ACC112 (cell line): ENCODE measurements around the gene CDC42EP2.

Source experiments
- H2AFZ ChIP-seq: fragments of 200-600 bp; sonication (generic); one replicate; pipeline ENCODE4 v1.6.0; 2017; ENCODE audit warnings: antibody characterized with exemption, low read length; ENCODE audit not compliant: unreplicated experiment
- H3K27ac ChIP-seq: fragments of 200-600 bp; sonication (generic); 2 replicates; pipeline ENCODE4 v1.5.1; 2014; ENCODE audit warnings: low read depth, mild to moderate bottlenecking, antibody characterized with exemption, low read length, moderate library complexity
- H3K27me3 ChIP-seq: fragments of 200-600 bp; sonication (generic); 2 replicates; pipeline ENCODE4 v1.6.1; 2014; ENCODE audit warnings: mild to moderate bottlenecking, antibody characterized with exemption, low read length, moderate library complexity, mixed read lengths; ENCODE audit not compliant: insufficient read depth
- H3K36me3 ChIP-seq: fragments of 200-600 bp; sonication (generic); 2 replicates; pipeline ENCODE4 v1.6.1; 2016; ENCODE audit warnings: mild to moderate bottlenecking, antibody characterized with exemption, low read length, moderate library complexity, mixed read lengths; ENCODE audit not compliant: insufficient read depth
- H3K4me1 ChIP-seq: fragments of 200-600 bp; sonication (generic); one replicate; pipeline ENCODE4 v1.6.1; 2016; ENCODE audit warnings: low read length, mixed read lengths; ENCODE audit not compliant: insufficient read depth, unreplicated experiment, control insufficient read depth
- H3K4me3 ChIP-seq: fragments of 200-600 bp; sonication (generic); 2 replicates; pipeline ENCODE4 v1.5.1; 2014; ENCODE audit warnings: mild to moderate bottlenecking, low read depth, low read length
- H3K79me2 ChIP-seq: fragments of 200-600 bp; sonication (generic); one replicate; pipeline ENCODE4 v1.6.0; 2016; ENCODE audit warnings: low read length; ENCODE audit not compliant: control insufficient read depth, unreplicated experiment, insufficient read depth

The CDC42EP2 gene

DNA sequence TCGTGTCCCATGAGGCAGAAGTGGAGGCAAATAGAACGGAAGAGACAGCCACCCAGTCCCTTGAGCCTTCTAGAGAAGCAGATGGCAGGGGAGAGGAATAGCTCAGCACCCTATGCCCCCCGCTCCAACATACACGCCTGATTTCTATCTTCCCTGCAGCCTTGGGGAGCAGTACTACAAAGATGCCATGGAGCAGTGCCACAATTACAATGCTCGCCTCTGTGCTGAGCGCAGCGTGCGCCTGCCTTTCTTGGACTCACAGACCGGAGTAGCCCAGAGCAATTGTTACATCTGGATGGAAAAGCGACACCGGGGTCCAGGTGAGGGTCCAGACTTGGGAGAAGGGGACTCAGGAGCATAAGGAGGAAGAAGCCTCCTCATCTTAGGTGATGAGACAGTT is 25.6 kb downstream of the CDC42EP2 start:
- H3K27ac ChIP-seq, result no peak overlapping the region
- peaks cover 5% of the 10 kb centered on the region for H3K4me1 ChIP-seq
- no peak overlapping the region for H2AFZ ChIP-seq
- H3K4me3 ChIP-seq, result no peak overlapping the region
- no peaks in the 10 kb centered on the region for H3K27me3 ChIP-seq
- H3K79me2 ChIP-seq, result peaks cover 52% of the 10 kb centered on the region
- H3K36me3 ChIP-seq, result peaks cover 26% of the 10 kb centered on the region

DNA sequence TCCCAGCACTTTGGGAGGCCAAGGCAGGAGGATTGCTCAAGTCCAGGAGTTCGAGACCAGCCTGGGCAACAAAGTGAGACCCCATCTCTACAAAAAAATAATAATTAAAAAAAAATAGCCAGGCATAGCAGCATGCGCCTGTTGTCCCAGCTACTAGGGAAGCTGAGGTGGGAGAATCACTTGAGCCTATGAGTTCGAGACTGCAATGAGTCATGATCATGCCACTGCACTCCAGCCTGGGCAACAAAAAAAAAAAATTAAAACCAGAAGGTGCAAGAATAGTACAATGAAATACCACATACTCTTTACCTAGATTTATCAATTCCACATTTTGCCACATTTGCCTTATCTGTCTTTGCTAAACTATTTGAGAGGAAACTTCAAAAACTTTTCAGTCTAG is 27.2 kb downstream of the CDC42EP2 start:
- Histone ChIP-seq H3K4me1 (no peaks in the 10 kb centered on the region), H3K27ac (no peak overlapping the region), H3K4me3 (no peak overlapping the region), H2AFZ (no peak overlapping the region), H3K36me3 (peaks cover 38% of the 10 kb centered on the region), H3K79me2 (peaks cover 38% of the 10 kb centered on the region), H3K27me3 (no peaks in the 10 kb centered on the region)

DNA sequence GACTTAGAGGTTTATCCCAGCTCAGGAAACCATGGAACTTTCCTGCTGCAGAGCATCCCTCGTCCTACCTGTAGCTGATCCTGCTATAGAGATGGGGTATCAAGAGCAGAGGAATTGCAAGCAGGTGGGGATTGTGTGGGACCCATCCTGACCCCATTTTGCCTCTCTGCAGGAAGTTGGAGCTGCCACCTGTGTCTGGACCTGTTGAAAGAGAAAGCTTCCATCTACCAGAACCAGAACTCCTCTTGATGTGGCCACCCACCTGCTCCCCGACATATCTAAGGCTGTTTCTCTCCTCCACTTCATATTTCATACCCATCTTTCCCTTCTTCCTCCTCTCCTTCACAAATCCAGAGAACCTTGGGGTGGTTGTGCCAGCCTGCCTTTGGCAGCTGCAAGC is 36.8 kb downstream of the CDC42EP2 start:
- Histone ChIP-seq H3K4me3 (no peak overlapping the region), H3K4me1 (peaks cover 11% of the 10 kb centered on the region), H3K27me3 (peaks cover 12% of the 10 kb centered on the region), H2AFZ (no peak overlapping the region), H3K79me2 (no peaks in the 10 kb centered on the region), H3K27ac (no peak overlapping the region), H3K36me3 (peaks cover 6% of the 10 kb centered on the region; the same call in 1 of the 2 replicates)

DNA sequence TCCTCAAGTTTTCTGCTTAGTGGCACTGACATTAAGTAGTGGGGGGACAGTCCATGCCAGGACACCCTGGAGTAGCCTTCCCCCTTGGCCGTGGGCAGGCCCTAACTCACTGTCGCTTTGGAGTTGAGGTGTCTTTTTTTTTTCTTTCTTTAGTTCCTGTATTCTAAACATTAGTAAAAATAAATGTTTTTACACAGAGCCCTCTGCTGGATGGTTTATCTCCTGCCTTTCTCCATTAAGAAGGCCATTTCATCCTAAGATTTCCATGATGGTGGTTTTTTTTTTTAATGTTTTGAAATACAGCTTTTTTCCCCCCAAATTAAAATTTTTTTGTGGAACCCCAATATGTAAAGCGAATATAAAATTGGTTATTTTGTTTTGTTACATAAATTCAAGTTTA is 38.1 kb downstream of the CDC42EP2 start:
- H3K27ac ChIP-seq, result no peak overlapping the region

GRCh38 chr11:65353376-65353775 is 38.7 kb downstream of the CDC42EP2 start:
- Histone ChIP-seq H3K36me3 (0 out of 2 replicates have a peak, but pooled peaks cover 4% of the 10 kb centered on the region), H3K27me3 (peaks cover 19% of the 10 kb centered on the region), H2AFZ (no peak overlapping the region), H3K27ac (no peak overlapping the region), H3K4me3 (no peak overlapping the region), H3K79me2 (no peaks in the 10 kb centered on the region), H3K4me1 (peaks cover 11% of the 10 kb centered on the region)

More for the DNA sequence above, 38.1 kb downstream of the CDC42EP2 start:
- H3K36me3 ChIP-seq, result 0 out of 2 replicates have a peak, but pooled peaks cover 4% of the 10 kb centered on the region
- peaks cover 11% of the 10 kb centered on the region for H3K4me1 ChIP-seq
- H2AFZ ChIP-seq, result no peak overlapping the region
- no peak overlapping the region for H3K4me3 ChIP-seq
- peaks cover 19% of the 10 kb centered on the region for H3K27me3 ChIP-seq
- no peaks in the 10 kb centered on the region for H3K79me2 ChIP-seq

- H2AFZ ChIP-seq, result no peak overlapping the region
- peaks cover 19% of the 10 kb centered on the region for H3K27me3 ChIP-seq
- no peak overlapping the region for H3K27ac ChIP-seq
- no peaks in the 10 kb centered on the region for H3K79me2 ChIP-seq
- peak overlapping the region; percentile 69 for H3K4me3 ChIP-seq
- peaks cover 11% of the 10 kb centered on the region for H3K4me1 ChIP-seq
- 0 out of 2 replicates have a peak, but pooled peaks cover 4% of the 10 kb centered on the region for H3K36me3 ChIP-seq
These were observed 39.2 kb downstream of the CDC42EP2 start for GRCh38 chr11:65353900-65354264.

DNA sequence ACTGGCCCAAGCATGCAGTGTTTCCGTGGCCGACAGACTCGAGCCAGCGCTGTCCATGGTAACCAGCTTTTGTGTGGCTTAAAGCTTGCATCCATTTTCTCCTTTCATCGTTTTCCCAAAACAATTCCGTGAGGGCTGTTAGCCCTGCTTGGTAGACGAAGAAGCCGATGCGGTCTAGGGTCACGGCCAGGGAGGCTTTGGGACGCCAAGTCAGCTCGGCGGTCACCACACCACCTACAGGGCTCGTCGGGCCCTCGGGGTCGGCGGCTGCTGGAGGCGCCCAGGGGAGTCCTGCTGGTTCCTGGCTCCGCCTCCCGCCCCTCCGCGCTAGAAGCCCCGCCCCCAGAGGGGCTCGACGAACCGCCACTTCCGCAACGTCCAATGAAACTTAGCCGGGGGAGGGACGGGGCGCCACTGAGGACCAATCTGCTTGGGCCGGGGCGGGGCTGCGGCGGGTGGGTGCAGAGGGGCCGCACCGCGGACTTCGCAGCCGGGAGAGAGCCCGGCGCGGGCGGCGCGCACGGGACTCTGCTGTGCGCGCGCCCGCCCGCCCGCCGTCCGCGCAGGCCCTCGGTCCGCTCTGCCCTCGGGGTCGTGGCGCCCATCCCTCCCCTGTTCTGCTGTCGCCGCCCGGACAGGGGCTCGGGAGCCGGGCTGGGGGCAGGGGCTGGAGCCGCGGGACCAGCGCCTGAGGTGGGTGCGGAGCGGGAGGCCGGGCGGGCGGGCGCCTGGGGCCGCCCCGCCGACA is 39.8 kb downstream of the CDC42EP2 start, which contains the start of gene TIGD3:
Gene TIGD3, plus strand, starts transcription at position 487 of the 748 bp plus-strand sequence. CDS start 1,058 bp downstream, outside the sequence.
- peak within 1 kb of the TSS; percentile 52 for H2AFZ ChIP-seq
- 0 out of 2 replicates have a peak, but pooled peaks cover 4% of the 10 kb centered on the region for H3K36me3 ChIP-seq
- H3K4me1 ChIP-seq, result peaks cover 11% of the 10 kb centered on the region
- no peak within 1 kb of the TSS for H3K27ac ChIP-seq
- peak within 1 kb of the TSS; percentile 69 for H3K4me3 ChIP-seq
- no peaks in the 10 kb centered on the region for H3K79me2 ChIP-seq
- H3K27me3 ChIP-seq, result peaks cover 19% of the 10 kb centered on the region

DNA sequence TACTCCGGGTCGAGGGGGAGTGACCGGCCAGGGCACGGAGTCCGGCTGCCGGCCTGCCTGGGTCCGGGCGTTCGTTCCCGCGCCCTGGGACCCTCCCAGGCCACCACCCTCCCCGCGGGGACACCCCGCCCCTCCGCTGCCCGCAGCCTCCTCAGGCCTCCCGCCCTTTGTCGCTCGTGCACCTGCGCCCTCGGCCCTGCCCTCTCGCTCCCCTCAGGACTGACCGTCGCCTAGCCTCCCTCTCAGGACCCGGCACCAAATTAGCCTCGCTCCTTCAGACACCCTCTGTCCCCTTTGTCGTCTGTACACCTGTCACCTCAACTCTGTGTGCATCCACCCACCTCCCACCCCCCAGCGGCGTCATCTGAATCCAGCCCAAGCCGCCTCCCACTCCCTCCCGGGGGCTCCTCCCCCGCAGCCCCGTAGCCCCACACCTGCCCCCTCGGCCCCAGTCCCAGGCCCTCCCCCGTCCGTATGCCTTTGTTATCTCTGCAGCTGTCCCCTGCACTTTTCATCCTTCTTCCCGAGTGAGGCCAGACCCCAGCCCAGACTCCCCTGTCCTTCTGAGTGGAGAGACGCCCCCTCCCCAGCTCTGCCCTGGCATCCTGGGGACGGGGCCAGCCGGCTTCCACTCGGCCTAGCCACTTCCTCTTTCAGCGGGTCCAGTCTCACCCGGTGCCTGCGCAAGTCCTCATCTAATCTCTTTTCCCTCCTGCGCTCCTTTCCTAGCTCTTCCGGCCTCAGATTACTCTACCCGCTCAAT is 40.5 kb downstream of the CDC42EP2 start:
- Histone ChIP-seq H3K27me3 (peaks cover 19% of the 10 kb centered on the region), H3K79me2 (no peaks in the 10 kb centered on the region), H3K4me1 (peaks cover 11% of the 10 kb centered on the region), H3K4me3 (peak overlapping the region; percentile 69), H2AFZ (peak overlapping the region; percentile 52), H3K27ac (no peak overlapping the region), H3K36me3 (no peaks in the 10 kb centered on the region)

DNA sequence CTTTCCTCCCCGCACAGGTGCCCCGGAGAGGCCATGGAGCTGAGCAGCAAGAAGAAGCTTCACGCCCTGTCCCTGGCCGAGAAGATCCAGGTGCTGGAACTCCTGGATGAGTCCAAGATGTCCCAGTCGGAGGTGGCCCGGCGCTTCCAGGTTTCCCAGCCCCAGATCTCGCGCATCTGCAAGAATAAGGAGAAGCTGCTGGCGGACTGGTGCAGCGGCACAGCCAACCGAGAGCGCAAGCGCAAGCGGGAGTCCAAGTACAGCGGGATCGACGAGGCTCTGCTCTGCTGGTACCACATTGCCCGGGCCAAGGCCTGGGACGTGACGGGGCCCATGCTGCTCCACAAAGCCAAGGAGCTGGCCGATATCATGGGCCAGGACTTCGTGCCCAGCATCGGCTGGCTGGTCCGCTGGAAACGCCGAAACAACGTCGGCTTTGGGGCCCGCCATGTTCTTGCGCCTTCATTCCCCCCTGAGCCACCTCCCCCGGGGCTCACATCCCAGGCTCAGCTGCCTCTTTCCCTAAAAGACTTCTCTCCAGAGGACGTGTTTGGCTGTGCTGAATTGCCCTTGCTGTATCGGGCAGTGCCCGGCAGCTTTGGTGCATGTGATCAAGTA is 41.2 kb downstream of the CDC42EP2 start:
- H2AFZ ChIP-seq, result no peak overlapping the region
- no peak overlapping the region for H3K27ac ChIP-seq
- H3K4me3 ChIP-seq, result peak overlapping the region; percentile 69
- H3K4me1 ChIP-seq, result peaks cover 11% of the 10 kb centered on the region
- peaks cover 19% of the 10 kb centered on the region for H3K27me3 ChIP-seq
- no peaks in the 10 kb centered on the region for H3K36me3 ChIP-seq
- no peaks in the 10 kb centered on the region for H3K79me2 ChIP-seq

- Histone ChIP-seq H3K4me1 (peaks cover 11% of the 10 kb centered on the region), H3K4me3 (no peak overlapping the region), H3K27ac (no peak overlapping the region), H3K27me3 (peaks cover 19% of the 10 kb centered on the region), H2AFZ (no peak overlapping the region), H3K36me3 (no peaks in the 10 kb centered on the region), H3K79me2 (no peaks in the 10 kb centered on the region)
These were observed 41.8 kb downstream of the CDC42EP2 start for GRCh38 chr11:65356394-65356972.
